HEK293T (cell line): Measurements from ENCODE around the gene ZIM2.

Experiments
- ARNT ChIP-seq: fragments of 450-650 bp; IDR thresholded peaks from 2 replicates; pipeline ENCODE4 v1.6.1; 2017; ENCODE audit warnings: mild to moderate bottlenecking
- BHLHE40 ChIP-seq: fragments of 450-650 bp; IDR thresholded peaks from 2 replicates; pipeline ENCODE4 v1.6.1; 2016; ENCODE audit warnings: mild to moderate bottlenecking, moderate library complexity, borderline replicate concordance
- ELF4 ChIP-seq: fragments of 450-650 bp; IDR thresholded peaks from 2 replicates; pipeline ENCODE4 v1.6.1; 2017; ENCODE audit warnings: antibody characterized with exemption
- FOXA1 ChIP-seq: fragments of 450-650 bp; IDR thresholded peaks from 2 replicates; pipeline ENCODE4 v1.6.1; 2016; ENCODE audit warnings: mild to moderate bottlenecking
- FOXK2 ChIP-seq: fragments of 450-650 bp; IDR thresholded peaks from 2 replicates; pipeline ENCODE4 v1.6.1; 2016; ENCODE audit warnings: mild to moderate bottlenecking
- FOXM1 ChIP-seq: fragments of 450-650 bp; IDR thresholded peaks from 2 replicates; pipeline ENCODE4 v1.6.1; 2017; ENCODE audit warnings: mild to moderate bottlenecking, borderline replicate concordance
- HDGF ChIP-seq: fragments of 450-650 bp; IDR thresholded peaks from 2 replicates; pipeline ENCODE4 v1.6.1; 2017; ENCODE audit warnings: antibody characterized with exemption, borderline replicate concordance
- L3MBTL2 ChIP-seq: fragments of 450-650 bp; conservative IDR thresholded peaks from 2 replicates; pipeline ENCODE4 v1.6.1; 2016; ENCODE audit warnings: mild to moderate bottlenecking
- NFRKB ChIP-seq: fragments of 450-650 bp; IDR thresholded peaks from 2 replicates; pipeline ENCODE4 v1.6.1; 2016; ENCODE audit warnings: mild to moderate bottlenecking, moderate library complexity
- PKNOX1 ChIP-seq: fragments of 450-650 bp; IDR thresholded peaks from 2 replicates; pipeline ENCODE4 v1.6.1; 2016
- SUZ12 ChIP-seq: fragments of 450-650 bp; IDR thresholded peaks from 2 replicates; pipeline ENCODE4 v1.6.1; 2016; ENCODE audit warnings: mild to moderate bottlenecking
- TARDBP ChIP-seq: fragments of 450-650 bp; IDR thresholded peaks from 2 replicates; pipeline ENCODE4 v1.6.1; 2016
- ZNF384 ChIP-seq: fragments of 450-650 bp; IDR thresholded peaks from 2 replicates; pipeline ENCODE4 v1.6.1; 2016

DNA sequence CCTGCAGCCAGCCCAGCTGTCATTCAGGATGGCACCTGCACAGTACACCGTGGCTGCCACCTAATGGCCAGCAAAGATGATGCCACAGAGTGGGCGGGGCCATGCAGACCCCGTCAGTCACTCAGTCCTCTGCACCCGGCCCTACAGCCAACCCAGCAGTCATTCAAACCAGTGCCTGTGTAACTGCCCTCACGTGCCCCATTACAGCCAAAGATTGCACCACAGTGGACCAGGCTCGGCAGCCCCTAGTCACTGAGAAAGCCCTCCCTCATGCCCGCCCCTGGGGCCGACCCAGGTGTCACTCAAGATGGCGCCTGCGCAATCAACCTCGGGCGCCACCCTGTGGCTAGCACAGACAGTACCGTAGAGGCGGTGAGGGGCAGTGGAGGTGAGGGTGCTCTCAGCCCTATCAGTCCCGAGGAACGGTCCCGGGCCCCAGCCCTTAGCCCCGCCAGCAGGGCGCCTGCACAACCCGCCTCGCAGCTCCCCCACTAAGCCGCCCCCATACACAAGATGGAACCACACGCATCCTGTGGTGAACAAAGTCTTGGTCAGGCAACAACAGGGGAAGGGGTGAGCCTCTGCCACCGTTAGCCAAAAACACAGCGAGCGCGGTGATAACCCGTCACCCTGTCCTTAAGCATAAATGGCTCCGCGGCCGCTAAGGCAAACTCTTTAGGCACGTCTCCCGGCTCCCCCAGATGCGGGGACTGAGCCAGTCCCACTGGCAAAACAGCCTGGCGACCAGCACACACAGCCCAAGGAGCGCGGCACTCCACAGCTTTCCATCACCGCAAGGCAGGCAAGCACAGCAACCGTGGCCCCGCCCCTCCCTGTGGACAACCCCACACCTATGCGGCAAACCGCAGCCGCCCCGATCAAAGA, 2.3 kb downstream of the ZIM2 start:
- TF ChIP-seq TARDBP (no peak), HDGF (no peak), SUZ12 (no peak), ELF4 (no peak), FOXA1 (no peak), FOXM1 (no peak), FOXK2 (no peak), BHLHE40 (no peak), L3MBTL2 (no peak), ARNT (no peak), ZNF384 (no peak), NFRKB (no peak), PKNOX1 (no peak)
